DMS153 treated with DMSO at 0.1 percent for 48 hours (cell line): ENCODE results near the gene TTC23.
"Not testable (repeated sequence)": the region's sequence is repeated elsewhere in the genome, so short reads cannot be mapped to it uniquely, and the experiment has no call there.

Experiments
- DNase-seq: peaks from one replicate; lab custom pipeline; 2025; ENCODE audit not compliant: unreplicated experiment; lab: John Stamatoyannopoulos, UW

TTC23 gene

DNA sequence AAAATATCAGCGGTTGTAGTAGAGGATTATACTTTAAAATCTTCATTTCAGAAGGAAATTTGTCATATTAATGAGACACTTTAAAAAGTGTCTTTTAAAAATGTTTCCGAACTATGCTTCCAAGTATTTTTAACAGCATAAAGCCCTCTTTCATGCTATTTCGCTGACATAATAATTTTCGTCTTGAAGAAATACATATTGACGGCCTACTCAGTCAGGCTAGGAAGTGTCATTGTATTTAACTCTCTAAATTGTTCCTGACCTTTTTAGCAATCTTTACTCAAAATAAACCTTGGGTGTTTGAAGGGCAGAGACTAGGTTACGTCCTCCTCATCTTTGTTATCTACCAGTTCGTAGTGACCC is 1.1 kb upstream of the TTC23 start:
- no peak for DNase-seq

DNA sequence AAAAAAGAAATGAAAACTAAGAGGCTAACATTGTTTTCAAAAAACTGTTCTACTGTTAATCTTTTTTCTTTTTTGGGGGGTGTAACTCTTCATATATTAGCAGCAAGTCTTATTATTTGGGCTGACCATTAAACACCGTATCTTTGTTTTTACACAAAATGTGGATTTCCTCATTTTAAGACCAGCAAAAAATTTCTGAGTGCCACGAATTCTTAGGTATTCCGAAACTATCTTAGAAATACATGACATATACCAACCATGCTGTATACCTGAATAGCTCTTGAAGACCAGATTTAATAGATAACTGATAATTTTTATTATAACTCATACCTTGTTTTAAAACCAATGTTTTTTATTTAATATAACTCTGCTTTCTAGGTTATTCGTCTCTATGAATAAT is 620 bp upstream of the TTC23 start:
- DNase-seq, result no peak

GRCh38 chr15:99248000-99248715 is 1.2 kb downstream of the TTC23 start:
- no peak for DNase-seq

DNA sequence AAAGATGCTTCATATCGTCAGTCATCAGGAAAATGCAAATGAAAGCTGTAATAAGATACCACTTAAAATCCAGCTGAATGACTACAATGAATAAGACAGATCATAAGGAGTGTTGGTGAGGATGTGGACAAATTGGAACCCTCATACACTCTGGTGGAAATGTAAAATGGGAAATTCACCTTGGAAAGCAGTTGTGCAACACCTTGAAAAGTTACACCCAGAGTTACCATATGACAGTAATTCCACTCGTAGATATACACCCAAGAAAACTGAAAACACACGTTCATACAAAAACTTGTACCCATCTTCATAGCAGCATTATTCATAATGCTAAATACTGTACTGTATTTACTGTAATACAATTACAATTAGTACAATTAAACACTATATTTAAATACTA is 2.3 kb downstream of the TTC23 start:
- no peak for DNase-seq

DNA sequence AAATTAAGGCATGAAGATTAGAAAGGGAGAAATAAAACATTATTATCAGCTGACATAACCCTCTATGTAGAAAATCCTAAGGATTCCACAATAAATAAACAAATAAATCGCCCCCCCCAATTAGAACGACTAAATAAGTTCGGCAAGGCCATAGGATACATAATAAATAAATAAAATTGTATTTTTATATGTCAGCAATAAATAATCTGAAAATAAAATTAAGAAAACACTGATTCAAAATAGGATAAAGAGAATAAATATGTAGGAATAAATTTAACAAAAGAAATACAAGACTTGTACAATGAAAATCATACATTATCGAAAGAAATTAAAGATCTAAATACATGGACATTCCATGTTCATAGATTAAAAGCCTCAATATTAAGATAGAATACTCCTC is 5.1 kb downstream of the TTC23 start:
- no peak for DNase-seq

DNA sequence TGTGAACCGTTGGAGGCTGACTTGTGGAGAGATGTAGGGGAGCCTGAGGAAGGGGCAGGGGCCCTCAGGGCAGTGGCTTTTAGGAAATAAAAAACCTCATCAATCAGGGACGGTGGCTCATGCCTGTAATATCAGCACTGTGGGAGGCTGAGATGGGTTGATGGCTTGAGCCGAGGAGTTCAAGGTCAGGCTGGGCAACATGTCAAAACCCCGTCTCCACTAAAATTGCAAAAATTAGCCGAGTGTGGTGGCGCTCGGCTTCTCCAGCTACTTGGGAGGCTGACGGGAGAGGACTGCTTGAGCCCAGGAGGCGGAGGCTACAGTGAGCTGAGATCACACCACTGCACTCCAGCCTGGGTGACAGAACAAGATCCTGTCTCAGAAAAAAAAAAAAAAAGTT is 7.6 kb downstream of the TTC23 start:
- no peak for DNase-seq

GRCh38 chr15:99239545-99240198 is 9.7 kb downstream of the TTC23 start:
- DNase-seq, result no peak

- DNase-seq, result no peak
Measured at GRCh38 chr15:99238849-99239248, 10.5 kb downstream of the TTC23 start.

DNA sequence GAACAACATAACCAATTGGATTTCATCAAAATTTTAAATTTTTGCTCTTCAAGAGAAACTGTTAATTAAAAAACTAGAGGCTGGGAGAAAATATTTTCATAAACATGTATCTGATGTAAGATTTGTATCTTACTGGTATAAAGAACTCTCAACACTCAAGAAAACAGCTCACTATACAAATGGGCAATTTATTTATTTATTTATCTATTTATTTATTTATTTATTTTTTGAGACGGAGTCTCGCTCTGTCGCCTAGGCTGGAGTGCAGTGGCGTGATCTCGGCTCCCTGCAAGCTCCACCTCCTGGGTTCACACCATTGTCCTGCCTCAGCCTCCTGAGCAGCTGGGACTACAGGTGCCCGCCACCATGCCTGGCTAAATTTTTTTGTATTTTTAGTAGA is 15.2 kb downstream of the TTC23 start:
- DNase-seq, result not testable (repeated sequence)

DNA sequence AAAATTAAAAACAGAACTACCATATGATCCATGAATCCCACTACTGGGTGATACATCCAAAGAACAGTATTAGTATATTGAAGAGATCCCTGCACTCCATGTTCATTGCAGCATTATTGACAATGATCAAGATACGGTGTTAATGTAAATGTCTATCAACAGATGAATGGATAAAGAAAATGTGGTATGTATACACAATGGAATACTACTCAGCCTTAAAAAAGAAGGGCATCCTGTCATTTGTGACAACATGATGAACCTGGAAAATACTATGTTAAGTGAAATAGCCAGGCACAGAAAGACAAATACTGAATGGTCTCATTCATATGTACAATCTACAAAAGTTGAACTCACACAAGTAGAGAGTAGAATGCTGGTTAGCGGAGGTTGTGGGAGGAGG is 16.6 kb downstream of the TTC23 start:
- DNase-seq, result no peak

GRCh38 chr15:99230867-99231266 is 18.5 kb downstream of the TTC23 start:
- no peak for DNase-seq

DNA sequence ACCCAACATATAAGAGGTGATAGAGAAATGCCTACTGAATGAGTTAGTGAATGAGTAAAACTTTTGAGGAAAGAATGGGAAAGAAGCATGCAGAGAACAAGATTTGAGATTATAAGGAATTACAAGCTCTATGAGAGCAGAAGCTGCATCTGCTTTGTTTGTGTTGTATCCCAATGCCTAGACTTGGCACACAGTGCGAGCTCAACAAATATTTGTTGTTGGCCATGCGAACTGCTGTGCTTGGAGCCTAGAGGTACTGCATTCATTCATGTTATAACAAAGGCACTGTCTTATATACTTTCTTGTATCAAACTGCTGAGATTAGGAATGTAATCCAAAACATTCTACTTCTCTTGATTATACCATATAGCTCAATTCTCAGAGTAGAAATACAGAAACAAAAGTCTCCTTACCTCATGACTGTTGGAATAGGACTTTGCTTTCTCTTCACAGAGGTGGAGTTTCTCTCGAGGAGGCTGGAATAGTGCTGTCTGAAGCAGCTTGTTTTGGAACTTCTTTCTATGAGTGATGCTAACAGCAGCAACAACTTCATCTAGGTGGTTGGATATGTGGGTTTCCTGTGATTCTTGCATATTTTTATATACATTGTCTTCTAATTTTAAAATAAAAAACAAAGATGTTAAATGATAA is 21.1 kb downstream of the TTC23 start:
- no peak for DNase-seq

GRCh38 chr15:99226802-99227201 is 22.6 kb downstream of the TTC23 start:
- DNase-seq, result no peak

DNA sequence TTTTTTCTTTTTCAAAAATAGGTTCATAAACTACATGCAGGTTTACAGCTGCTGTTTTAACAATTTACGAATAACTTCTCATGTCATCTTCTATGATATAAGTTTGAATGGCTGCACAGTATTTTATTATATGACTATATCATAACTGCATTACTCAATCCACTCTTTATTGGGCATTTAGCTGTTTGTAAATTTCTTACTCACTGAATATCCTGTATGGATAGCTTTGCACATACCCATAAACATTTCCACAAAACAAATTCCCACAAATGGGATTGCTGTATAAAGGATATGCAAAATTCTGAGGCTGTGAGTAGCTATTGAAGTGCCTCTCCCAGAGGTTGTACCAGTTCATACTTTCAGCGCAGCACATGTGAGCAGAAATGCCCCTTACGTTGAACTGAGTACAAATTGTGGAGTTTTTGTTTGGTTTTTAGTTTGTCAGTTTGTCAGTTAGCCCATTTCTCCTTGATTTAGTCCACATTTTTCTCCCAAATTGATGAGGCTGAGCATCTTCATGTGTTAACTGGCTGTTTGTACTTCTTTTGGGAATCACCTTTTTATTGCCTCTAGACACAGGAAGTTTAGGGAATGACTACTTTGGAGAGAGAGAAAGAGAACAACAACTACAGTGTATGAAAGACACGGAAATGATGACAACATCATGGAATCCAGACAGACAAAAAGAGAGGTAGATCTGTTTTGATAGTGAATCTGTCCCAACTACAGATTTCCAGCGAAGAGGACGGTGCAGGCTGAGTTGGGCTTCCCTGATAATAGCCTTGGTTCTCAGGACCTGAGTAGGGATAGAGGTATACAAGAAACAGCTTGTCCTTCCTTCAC is 24.8 kb downstream of the TTC23 start:
- DNase-seq, result no peak

GRCh38 chr15:99213187-99213811 is 36.1 kb downstream of the TTC23 start:
- peak; percentile 3 for DNase-seq

GRCh38 chr15:99212406-99212805 is 37.0 kb downstream of the TTC23 start:
- DNase-seq, result no peak

DNA sequence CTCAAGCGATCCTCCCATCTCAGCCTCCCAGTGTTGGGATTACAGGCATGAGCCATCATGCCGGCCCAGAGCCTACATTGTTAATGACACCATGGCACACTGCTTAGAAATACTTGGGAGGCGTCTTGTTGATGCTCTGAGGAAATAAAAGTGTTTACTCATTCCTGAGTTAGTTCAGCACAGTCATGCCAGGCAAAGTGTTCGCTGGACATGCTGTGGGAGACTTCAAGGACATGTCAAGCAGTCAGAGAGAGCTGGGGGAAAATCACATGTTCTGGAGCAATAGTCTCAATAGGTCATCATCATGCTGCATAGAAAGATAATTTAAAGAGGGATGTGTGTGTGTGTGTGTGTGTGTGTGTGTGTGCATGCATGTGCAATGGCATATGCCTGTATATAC is 37.5 kb downstream of the TTC23 start:
- no peak for DNase-seq

- DNase-seq, result no peak
Measured at GRCh38 chr15:99210334-99210733, 39.0 kb downstream of the TTC23 start.

- no peak for DNase-seq
Measured at GRCh38 chr15:99209326-99209725, 40.1 kb downstream of the TTC23 start.

DNA sequence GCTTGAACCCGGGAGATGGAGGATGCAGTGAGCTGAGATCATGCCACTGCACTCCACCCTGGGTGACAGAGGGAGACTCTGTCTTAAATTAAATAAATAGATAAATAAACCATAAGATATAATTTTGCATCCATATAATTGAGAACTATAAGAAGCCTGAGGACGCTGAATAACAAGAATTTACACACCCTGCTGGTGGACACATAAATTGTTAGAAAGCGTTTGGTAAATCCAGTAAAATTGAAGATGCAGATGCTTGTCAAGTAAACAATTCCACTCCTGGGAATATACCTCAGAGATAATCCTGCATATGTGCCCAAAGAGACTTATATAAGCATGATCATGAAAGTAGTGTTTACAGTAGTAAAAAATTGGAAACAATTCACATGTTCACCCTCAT is 41.7 kb downstream of the TTC23 start:
- DNase-seq, result no peak

- DNase-seq, result no peak
Measured at GRCh38 chr15:99202176-99202552, 47.2 kb downstream of the TTC23 start.
